HCT116 (cell line): ENCODE measurements around the gene RAB1A. TPM values are rescaled to one million over a fixed set of nuclear protein-coding genes. Genes with fewer than 3 reads are reported as not detected.

Experiments used
- ATAC-seq: fragments of 200-7000 bp; cut with Tn5 transposase; 2 replicates; pipeline ENCODE4 v1.9.1; 2020; ENCODE audit warnings: mild to moderate bottlenecking, moderate library complexity
- BruUV-seq: library from RNA; stranded (reverse); fragments of 400-500 nt; replicated peaks from 2 replicates; lab custom pipeline; 2021; lab: Mats Ljungman, UMichigan
- CTCF ChIA-PET: fragments of 300-600 bp; sonication (Branson Sonifier 250); formaldehyde crosslinking; loops from one replicate; lab custom pipeline; 2021; ENCODE audit warnings: antibody characterized with exemption; lab: Charles Lee
- POLR2A ChIA-PET: fragments of 300-600, 350-600 bp; sonication (Branson Sonifier 250); formaldehyde crosslinking; loops from one replicate; lab custom pipeline; 2021; ENCODE audit warnings: antibody characterized with exemption; lab: Charles Lee
- RAD21 ChIA-PET, 2 experiments: fragments of 300-600 bp; sonication (Branson Sonifier 250); formaldehyde crosslinking; loops; one replicate each; lab custom pipeline; 2023; ENCODE audit warnings: low total read pairs in 2 of 2; ENCODE audit not compliant: uncharacterized antibody in 2 of 2, unreplicated experiment in 2 of 2, low non-redundant PET in 1 of 2; lab: Charles Lee
- DNase-seq: peaks from one replicate; pipeline ENCODE4 v3.0.0-alpha.2; 2010; ENCODE audit warnings: low read depth, low spot score
- H2AFZ ChIP-seq: fragments of 200-600 bp; shearing (Covaris generic), sonication (generic); 2 replicates; pipeline ENCODE4 v1.6.1; 2017; ENCODE audit warnings: low read depth, mixed run types, mixed read lengths, antibody characterized with exemption, low read length; ENCODE audit not compliant: poor library complexity, severe bottlenecking
- H3K27ac ChIP-seq: 2 replicates; pipeline ENCODE4 v1.5.1; 2012; ENCODE audit warnings: low read depth, low read length
- H3K27me3 ChIP-seq: fragments of 200-600 bp; sonication (generic); 2 replicates; pipeline ENCODE4 v1.6.1; 2016; ENCODE audit warnings: mixed run types, low read length, mixed read lengths; ENCODE audit not compliant: insufficient read depth
- H3K36me3 ChIP-seq, 2 experiments: fragments of 200-500 bp in 1 of 2; fragments of 200-600 bp in 1 of 2; sonication (Bioruptor generic) in 1 of 2; sonication (generic) in 1 of 2; 2 replicates each; pipeline versions ENCODE4 v1.5.1 to v1.6.1; 2014 to 2016; ENCODE audit warnings: low read length in 2 of 2, inconsistent platforms in 1 of 2, mixed read lengths in 1 of 2, mixed run types in 1 of 2; ENCODE audit not compliant: insufficient read depth in 2 of 2, control insufficient read depth in 1 of 2
- H3K4me1 ChIP-seq, 2 experiments: fragments of 200-600 bp in 1 of 2; sonication (generic) in 1 of 2; 2 replicates each; pipeline versions ENCODE4 v1.5.1 to v1.6.1; 2012 to 2017; ENCODE audit warnings: low read length in 2 of 2, inconsistent platforms in 1 of 2, mild to moderate bottlenecking in 1 of 2, mixed read lengths in 1 of 2, mixed run types in 1 of 2, moderate library complexity in 1 of 2; ENCODE audit not compliant: insufficient read depth in 2 of 2, control insufficient read depth in 1 of 2
- H3K4me2 ChIP-seq: fragments of 200-600 bp; sonication (generic); 2 replicates; pipeline ENCODE4 v1.6.1; 2017; ENCODE audit warnings: mixed run types, low read length, mixed read lengths
- H3K4me3 ChIP-seq, 2 experiments: fragments of 200-600 bp in 1 of 2; sonication (generic) in 1 of 2; replicated peaks in 1 of 2; 2 replicates each; pipeline ENCODE4 v1.5.1; 2011 to 2016; ENCODE audit warnings: low read length in 2 of 2, control low read depth in 1 of 2, low read depth in 1 of 2, mild to moderate bottlenecking in 1 of 2, mixed read lengths in 1 of 2, mixed run types in 1 of 2
- H3K79me2 ChIP-seq: fragments of 200-600 bp; sonication (generic); 2 replicates; pipeline ENCODE4 v1.6.1; 2017; ENCODE audit warnings: mild to moderate bottlenecking, mixed run types, low read length, moderate library complexity, mixed read lengths; ENCODE audit not compliant: insufficient read depth
- H3K9ac ChIP-seq: fragments of 200-600 bp; sonication (generic); 2 replicates; pipeline ENCODE4 v1.6.1; 2016; ENCODE audit warnings: low read length, mixed read lengths
- H3K9me2 ChIP-seq: fragments of 200-600 bp; sonication (generic), shearing (Covaris generic); 2 replicates; pipeline ENCODE4 v1.6.1; 2017; ENCODE audit warnings: mixed run types, mild to moderate bottlenecking, moderate library complexity; ENCODE audit not compliant: insufficient read depth
- H3K9me3 ChIP-seq, 2 experiments: fragments of 200-500 bp in 1 of 2; fragments of 200-600 bp in 1 of 2; sonication (Bioruptor generic) in 1 of 2; sonication (generic) in 1 of 2; 2 replicates each; pipeline ENCODE4 v1.6.1; 2014 to 2017; ENCODE audit warnings: low read length in 2 of 2, mixed read lengths in 2 of 2, inconsistent platforms in 1 of 2, low read depth in 1 of 2, mild to moderate bottlenecking in 1 of 2, mixed run types in 1 of 2, moderate library complexity in 1 of 2; ENCODE audit not compliant: control insufficient read depth in 1 of 2, insufficient read depth in 1 of 2
- H4K20me1 ChIP-seq: fragments of 200-600 bp; sonication (generic), shearing (Covaris generic); 2 replicates; pipeline ENCODE4 v1.6.1; 2017; ENCODE audit warnings: mixed run types, mild to moderate bottlenecking, moderate library complexity; ENCODE audit not compliant: insufficient read depth
- ATF3 ChIP-seq: IDR thresholded peaks from 2 replicates; pipeline ENCODE4 v1.6.1; 2012
- CBX3 ChIP-seq: IDR thresholded peaks from 2 replicates; pipeline ENCODE4 v1.6.1; 2012; ENCODE audit warnings: low read depth
- CEBPB ChIP-seq: IDR thresholded peaks from 2 replicates; pipeline ENCODE4 v1.6.1; 2012; ENCODE audit warnings: low read depth
- CTCF ChIP-seq, 3 experiments: fragments of 200-600 bp in 1 of 3; sonication (generic) in 1 of 3; IDR thresholded peaks in 2 of 3; conservative IDR thresholded peaks in 1 of 3; 2 replicates each; pipeline ENCODE4 v1.5.1; 2012 to 2017; ENCODE audit warnings: low read depth in 2 of 3, low read length in 2 of 3, antibody characterized with exemption in 1 of 3, borderline replicate concordance in 1 of 3, control low read depth in 1 of 3, mild to moderate bottlenecking in 1 of 3, mixed read lengths in 1 of 3, mixed run types in 1 of 3, moderate library complexity in 1 of 3; ENCODE audit not compliant: insufficient read depth in 1 of 3
- EGR1 ChIP-seq: IDR thresholded peaks from 2 replicates; pipeline ENCODE4 v1.6.1; 2012; ENCODE audit warnings: low read depth
- ELF1 ChIP-seq: IDR thresholded peaks from 2 replicates; pipeline ENCODE4 v1.6.1; 2012; ENCODE audit warnings: low read depth, borderline replicate concordance
- EZH2phosphoT487 ChIP-seq: fragments of 200-600 bp; IDR thresholded peaks from 2 replicates; pipeline ENCODE4 v1.6.1; 2018; ENCODE audit warnings: antibody characterized with exemption, borderline replicate concordance
- FOSL1 ChIP-seq: IDR thresholded peaks from 2 replicates; pipeline ENCODE4 v1.6.1; 2012; ENCODE audit warnings: low read depth
- JUND ChIP-seq: IDR thresholded peaks from 2 replicates; pipeline ENCODE4 v1.6.1; 2012
- MAX ChIP-seq: IDR thresholded peaks from 2 replicates; pipeline ENCODE4 v1.6.1; 2012
- POLR2AphosphoS5 ChIP-seq: IDR thresholded peaks from 2 replicates; pipeline ENCODE4 v1.6.1; 2011; ENCODE audit warnings: mild to moderate bottlenecking, low read depth, low read length, moderate library complexity
- REST ChIP-seq: IDR thresholded peaks from 2 replicates; pipeline ENCODE4 v1.6.1; 2012; ENCODE audit warnings: low read depth
- SP1 ChIP-seq: IDR thresholded peaks from 2 replicates; pipeline ENCODE4 v1.6.1; 2012; ENCODE audit warnings: low read depth
- SRF ChIP-seq: IDR thresholded peaks from 2 replicates; pipeline ENCODE4 v1.6.1; 2012; ENCODE audit warnings: low read depth
- TCF7L2 ChIP-seq: IDR thresholded peaks from 2 replicates; pipeline ENCODE4 v1.7.0; 2011; ENCODE audit warnings: borderline replicate concordance, inconsistent platforms; ENCODE audit not compliant: insufficient read depth, insufficient read length; ENCODE audit errors: extremely low read depth
- ZFX ChIP-seq: fragments of 450-650 bp; IDR thresholded peaks from 2 replicates; pipeline ENCODE4 v1.6.1; 2017
- intact Hi-C: fragments of 100-400 bp; cut with micrococcal nuclease; formaldehyde crosslinking; loops from 2 replicates; pipeline ENCODE4 v1.10.0; 2022
- total RNA-seq: library from RNA; stranded (reverse); gene quantifications from one replicate; pipeline ENCODE4 v1.2.1, GENCODE V29; 2021; ENCODE audit not compliant: unreplicated experiment

RAB1A gene
- total RNA-seq, 1 experiment from 2014 or later = 131 TPM

GRCh38 chr2:65075176-65075575 is 54.7 kb downstream of the RAB1A start:
- Histone ChIP-seq H3K27me3 (no peaks in the 10 kb centered on the region), H3K9me2 (no peaks in the 10 kb centered on the region), H3K27ac (no peak overlapping the region), H4K20me1 (no peaks in the 10 kb centered on the region), H3K4me3 (no peak overlapping the region), H3K9ac (no peak overlapping the region), H3K79me2 (no peaks in the 10 kb centered on the region), H2AFZ (no peak overlapping the region), H3K4me2 (no peak overlapping the region), H3K36me3 (peaks cover 9 to 20% of the 10 kb centered on the region in 2 experiments; a peak in 3 of 4 replicates), H3K9me3 (no peaks in the 10 kb centered on the region), H3K4me1 (peaks cover 9 to 25% of the 10 kb centered on the region in 2 experiments)
- ChIA-PET CTCF (interaction anchor here (1.0 to 2.0 kb wide), 2 partner anchors 11 to 94 kb away, joined by 3 to 4 read pairs; no protein-coding TSS in a partner anchor), POLR2A (no interaction called here), RAD21 (no interaction called here)
- DNase-seq = no peak
- no TSS peak for BruUV-seq
- no peak for ATAC-seq
- TF ChIP-seq REST (no peak), CEBPB (no peak), MAX (no peak), TCF7L2 (no peak), SP1 (no peak), ATF3 (no peak), ELF1 (no peak), EGR1 (no peak), SRF (no peak), FOSL1 (no peak), CTCF (IDR thresholded peaks at IDR 0.05 in 2 of 3, conservative IDR thresholded peaks at IDR 0.05 in 1 of 3; ENCODE audit: borderline replicate concordance in 1 of 3, insufficient read depth in 1 of 3, low read depth in 2 of 3, low read length in 2 of 3) (no peak), JUND (no peak), CBX3 (no peak), ZFX (no peak), POLR2AphosphoS5 (no peak), EZH2phosphoT487 (no peak)
- intact Hi-C loops = no loop called here
